ENCODE results near the gene STXBP6. TPM values are rescaled to one million over a fixed set of nuclear protein-coding genes. Genes with fewer than 3 reads are reported as not detected.

The STXBP6 gene
- total and polyA plus RNA-seq, 2 of the 13 experiments (the other 11 are each of a cell fraction or from before 2014, with no cell fraction given), result 35.3 to 42.8 TPM

- TF ChIP-seq IRF2 (CRISPR knock-in tag; IDR thresholded peaks at IDR 0.05), result peak; percentile 82
- TF ChIP-seq ZNF546 (CRISPR knock-in tag; conservative IDR thresholded peaks at IDR 0.05), result no peak
- peak; percentile 64; the same call in 1 of the 2 replicates for TF ChIP-seq KDM6A (CRISPR knock-in tag; IDR thresholded peaks at IDR 0.05; ENCODE audit: low read depth)
- TF ChIP-seq ZBTB38 (CRISPR knock-in tag; IDR thresholded peaks at IDR 0.05), result peak; percentile 44; the same call in 1 of the 2 replicates
- no peak for TF ChIP-seq SOX6 (IDR thresholded peaks at IDR 0.05)
- peak; percentile 98 for TF ChIP-seq SOX6 (CRISPR knock-in tag; IDR thresholded peaks at IDR 0.05)
- TF ChIP-seq THAP9 (CRISPR knock-in tag; IDR thresholded peaks at IDR 0.05; ENCODE audit: borderline replicate concordance), result no peak
- TF ChIP-seq MIXL1 (CRISPR knock-in tag; IDR thresholded peaks at IDR 0.05), result peak; percentile 99
- 0 out of 2 replicates have a peak, but pooled peaks have one; percentile 30 for TF ChIP-seq TFDP2 (CRISPR knock-in tag; IDR thresholded peaks at IDR 0.05)
- TF ChIP-seq POGK (CRISPR knock-in tag; conservative IDR thresholded peaks at IDR 0.05), result 0 out of 2 replicates have a peak, but pooled peaks have one; percentile 29
- TF ChIP-seq ZBTB20 (CRISPR knock-in tag; IDR thresholded peaks at IDR 0.05; ENCODE audit: borderline replicate concordance, low read depth), result peak; percentile 100
- TF ChIP-seq CBX2 (IDR thresholded peaks at IDR 0.05; ENCODE audit: low read depth, low read length), result no peak
- TF ChIP-seq CBX2 (CRISPR knock-in tag; IDR thresholded peaks at IDR 0.05; ENCODE audit: low read depth), result no peak
- TF ChIP-seq ZNF24 (IDR thresholded peaks at IDR 0.05), result no peak
- no peak for TF ChIP-seq HIVEP1 (CRISPR knock-in tag; IDR thresholded peaks at IDR 0.05)
- TF ChIP-seq TEF (CRISPR knock-in tag; IDR thresholded peaks at IDR 0.05), result no peak
- TF ChIP-seq ZNF33B (CRISPR knock-in tag; IDR thresholded peaks at IDR 0.05), result no peak
- TF ChIP-seq EED (CRISPR knock-in tag; IDR thresholded peaks at IDR 0.05), result no peak
- no peak for TF ChIP-seq CREBL2 (CRISPR knock-in tag; IDR thresholded peaks at IDR 0.05; ENCODE audit: borderline replicate concordance)
- no peak for TF ChIP-seq KDM1A (CRISPR knock-in tag; IDR thresholded peaks at IDR 0.05)
- no peak for TF ChIP-seq FUBP1 (CRISPR knock-in tag; IDR thresholded peaks at IDR 0.05; ENCODE audit: borderline replicate concordance)
Observed at GRCh38 chr14:25034803-25035681, 14.9 kb downstream of the STXBP6 start (continued).

Data from HepG2 (cell line).